GM12872 (cell line): ENCODE measurements around the gene KCNAB2.

Source experiments
- TF ChIP-seq, protein P1 (sequence below): IDR thresholded peaks from 3 replicates; pipeline ENCODE4 v1.5.1; 2011; ENCODE audit warnings: low read depth, mild to moderate bottlenecking, low read length, moderate library complexity; ENCODE audit not compliant: insufficient read depth

KCNAB2 gene

DNA sequence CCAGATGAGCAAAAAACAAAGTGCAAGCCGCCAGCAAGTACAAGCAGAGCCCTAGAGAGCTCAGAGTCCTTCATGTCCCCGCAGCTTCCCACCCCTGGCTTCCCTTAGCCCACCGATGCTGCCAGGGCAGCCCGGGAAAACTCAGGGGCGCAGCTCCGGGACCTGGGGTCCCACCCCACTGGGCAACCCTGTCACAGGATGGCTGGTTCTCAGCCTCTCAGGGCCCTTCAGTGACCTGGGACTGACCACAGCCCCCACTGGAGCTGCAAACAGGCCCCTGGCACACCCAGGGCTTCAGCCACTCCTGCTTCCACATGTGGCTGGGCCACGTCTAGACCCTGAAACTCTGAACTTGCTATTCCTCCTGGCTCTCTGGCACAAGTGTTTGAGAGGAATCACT, 84.9 kb downstream of the KCNAB2 start:
- TF ChIP-seq, protein P1, sequence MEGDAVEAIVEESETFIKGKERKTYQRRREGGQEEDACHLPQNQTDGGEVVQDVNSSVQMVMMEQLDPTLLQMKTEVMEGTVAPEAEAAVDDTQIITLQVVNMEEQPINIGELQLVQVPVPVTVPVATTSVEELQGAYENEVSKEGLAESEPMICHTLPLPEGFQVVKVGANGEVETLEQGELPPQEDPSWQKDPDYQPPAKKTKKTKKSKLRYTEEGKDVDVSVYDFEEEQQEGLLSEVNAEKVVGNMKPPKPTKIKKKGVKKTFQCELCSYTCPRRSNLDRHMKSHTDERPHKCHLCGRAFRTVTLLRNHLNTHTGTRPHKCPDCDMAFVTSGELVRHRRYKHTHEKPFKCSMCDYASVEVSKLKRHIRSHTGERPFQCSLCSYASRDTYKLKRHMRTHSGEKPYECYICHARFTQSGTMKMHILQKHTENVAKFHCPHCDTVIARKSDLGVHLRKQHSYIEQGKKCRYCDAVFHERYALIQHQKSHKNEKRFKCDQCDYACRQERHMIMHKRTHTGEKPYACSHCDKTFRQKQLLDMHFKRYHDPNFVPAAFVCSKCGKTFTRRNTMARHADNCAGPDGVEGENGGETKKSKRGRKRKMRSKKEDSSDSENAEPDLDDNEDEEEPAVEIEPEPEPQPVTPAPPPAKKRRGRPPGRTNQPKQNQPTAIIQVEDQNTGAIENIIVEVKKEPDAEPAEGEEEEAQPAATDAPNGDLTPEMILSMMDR = no peak

DNA sequence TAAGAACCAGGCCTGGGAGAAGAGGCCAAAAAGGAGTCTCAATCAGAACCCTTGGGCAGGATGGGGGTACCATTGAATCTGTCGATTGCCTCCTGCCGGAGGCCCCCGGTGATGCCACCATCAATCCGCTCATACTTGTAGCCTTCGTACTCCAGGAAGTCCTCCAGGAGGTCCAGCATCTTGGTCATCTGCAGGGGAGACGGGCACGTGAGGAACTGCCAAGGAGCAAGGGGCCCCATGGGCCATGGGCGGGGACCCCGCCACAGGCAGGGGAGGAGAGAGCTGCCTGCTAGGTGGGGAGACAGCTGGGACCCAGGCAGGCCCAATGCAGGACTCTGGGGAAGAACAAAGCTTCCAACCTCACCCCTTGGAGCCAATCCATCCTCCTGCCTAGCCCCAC, 85.9 kb downstream of the KCNAB2 start:
- TF ChIP-seq, protein P1 = no peak

DNA sequence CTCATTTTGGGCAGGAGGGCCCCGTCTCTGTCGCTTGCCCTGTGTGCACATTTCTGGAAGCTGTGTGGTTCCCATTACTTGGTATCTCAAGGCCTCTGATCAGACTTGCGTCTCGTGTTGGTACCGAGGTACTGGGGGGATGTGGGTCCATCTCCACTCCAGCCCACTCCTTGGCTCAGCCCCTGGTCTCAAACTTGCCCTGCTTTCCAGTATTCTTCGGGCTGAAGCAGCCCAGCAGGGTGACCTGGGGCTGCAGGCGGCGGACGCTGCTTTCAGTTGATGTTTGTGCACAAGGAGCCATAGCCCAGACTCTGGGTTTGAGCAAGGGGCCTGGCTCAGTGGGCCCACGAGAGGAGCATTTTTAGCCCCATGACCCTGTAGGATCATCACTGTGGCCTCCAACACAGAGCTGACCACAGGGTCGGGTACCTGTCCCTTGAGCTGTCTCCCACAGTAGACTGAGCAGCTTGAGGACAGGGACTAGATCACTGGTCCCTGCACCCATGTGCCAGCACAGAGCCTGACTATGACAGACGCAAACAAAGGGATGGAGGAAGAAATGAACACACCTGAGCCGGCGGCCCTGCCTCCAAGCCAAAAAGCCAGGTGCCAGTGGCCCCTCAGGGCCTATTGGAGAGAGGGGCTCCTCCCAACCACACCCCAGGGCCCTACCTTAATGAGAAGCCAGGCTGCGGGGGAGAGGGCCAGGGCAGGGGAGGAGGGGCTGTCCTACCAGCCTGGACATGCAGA, 87.6 kb downstream of the KCNAB2 start:
- TF ChIP-seq, protein P1 = no peak

DNA sequence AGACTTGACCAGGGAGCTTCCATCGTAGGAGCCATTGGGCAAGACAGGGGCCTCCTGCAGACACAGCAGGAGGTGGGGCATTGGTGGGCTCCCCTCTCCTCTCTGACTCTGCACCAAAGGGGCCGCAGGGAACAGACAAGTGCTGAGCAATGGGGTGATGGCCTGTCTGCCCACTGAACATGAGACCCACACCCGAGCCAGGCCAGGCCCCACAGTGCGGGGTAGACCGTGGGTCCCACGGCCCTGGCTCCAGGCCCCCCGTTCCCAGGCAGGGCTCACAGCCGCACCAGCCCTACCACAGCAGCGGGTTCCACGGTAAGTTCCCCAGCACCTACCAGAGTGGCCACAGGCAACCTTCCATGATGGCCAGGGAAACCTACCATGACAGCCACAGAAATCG, 88.5 kb downstream of the KCNAB2 start:
- TF ChIP-seq, protein P1 = no peak

DNA sequence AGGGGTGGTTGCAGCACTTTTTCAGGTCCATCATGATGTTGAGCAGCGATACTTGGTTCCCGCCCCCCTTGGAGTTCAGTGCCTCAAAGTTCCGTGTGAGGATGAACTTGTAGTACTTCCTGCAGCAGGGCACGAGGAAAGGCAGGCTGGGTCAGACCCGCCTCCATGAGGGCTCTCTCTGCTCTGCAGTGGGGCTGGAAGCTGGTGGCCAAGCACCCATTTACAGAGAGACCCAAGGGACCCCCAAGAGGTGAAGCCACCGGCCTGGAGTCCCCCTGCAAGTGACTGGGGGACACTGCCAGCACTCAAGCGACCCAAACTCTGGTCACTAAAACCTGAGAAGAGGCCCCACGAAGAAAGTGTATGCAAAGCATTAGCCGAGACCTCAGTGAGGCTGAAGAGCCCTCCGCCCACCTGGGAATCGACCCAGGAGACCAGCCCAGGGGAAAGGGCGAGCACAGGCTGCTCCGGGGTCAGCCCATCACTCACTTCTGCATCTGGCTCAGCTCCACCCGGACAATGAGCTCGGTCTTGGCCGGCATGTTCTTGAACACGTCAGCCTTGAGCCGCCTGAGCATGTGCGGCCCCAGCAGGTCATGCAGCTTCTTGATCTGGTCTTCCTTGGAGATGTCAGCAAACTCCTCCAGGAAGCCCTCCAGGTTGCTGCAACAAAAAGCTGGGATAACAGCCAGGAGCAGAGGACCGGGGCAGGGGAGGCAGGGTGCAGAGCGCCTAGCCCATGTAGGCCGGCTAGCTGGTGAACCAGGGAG, 89.2 kb downstream of the KCNAB2 start:
- TF ChIP-seq, protein P1 = no peak

DNA sequence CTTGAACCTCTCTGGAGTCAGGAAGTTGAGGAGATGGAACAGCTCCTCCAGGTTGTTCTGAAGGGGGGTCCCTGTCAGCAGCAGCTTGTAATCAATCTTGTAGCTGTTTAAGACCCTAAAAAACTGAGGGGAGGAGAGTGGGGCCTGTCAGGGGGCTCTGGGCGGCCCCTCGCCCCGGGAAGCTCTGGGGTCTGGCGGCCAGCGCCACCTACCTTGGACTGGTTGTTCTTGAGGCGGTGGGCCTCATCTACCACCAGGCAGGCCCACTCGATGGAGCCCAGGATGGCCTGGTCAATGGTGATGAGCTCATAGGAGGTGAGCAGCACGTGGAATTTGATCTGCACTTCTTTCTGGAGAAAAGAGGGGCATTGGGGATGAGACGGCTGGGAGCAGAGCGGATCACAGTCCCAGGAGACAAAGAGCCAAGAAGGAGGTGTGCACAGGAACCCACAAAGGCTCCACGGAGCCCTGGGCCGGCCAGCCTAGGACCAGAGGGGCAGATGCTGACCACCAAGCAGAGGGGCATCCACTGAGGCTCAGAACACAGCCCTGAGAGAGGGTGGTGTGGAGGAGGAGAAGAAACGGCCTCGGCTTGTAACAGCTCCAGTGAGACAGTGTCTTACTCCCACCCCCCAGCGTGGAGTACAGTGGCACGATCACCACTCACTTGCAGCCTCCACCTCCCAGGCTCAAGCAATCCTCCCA, 91.0 kb downstream of the KCNAB2 start:
- TF ChIP-seq, protein P1 = no peak

DNA sequence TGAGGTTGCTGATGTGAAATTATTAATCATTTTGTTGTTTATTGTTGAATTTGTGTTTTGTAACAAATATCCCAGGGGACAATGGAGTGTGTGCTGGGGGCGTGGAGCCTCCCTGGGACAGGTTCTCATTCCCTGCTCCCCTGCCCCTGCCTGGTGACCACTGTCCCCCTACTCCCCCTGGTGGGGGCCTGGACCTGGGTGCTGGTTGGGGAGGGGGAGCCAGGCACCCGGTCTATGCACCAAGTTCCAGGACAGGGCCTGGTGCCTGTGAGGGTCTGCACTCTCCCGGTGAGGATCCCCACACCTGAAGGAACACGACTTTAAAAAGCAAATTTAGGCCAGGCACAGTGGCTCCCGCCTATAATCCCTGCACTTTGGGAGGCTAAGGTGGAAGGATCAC, 92.1 kb downstream of the KCNAB2 start:
- TF ChIP-seq, protein P1 = no peak
